Keratinocyte (primary cell): ENCODE data around the gene TXNDC8. TPM values are rescaled to one million over a fixed set of nuclear protein-coding genes. Genes with fewer than 3 reads are reported as not detected.

ENCODE experiments used
- DNase-seq: peaks from one replicate; pipeline ENCODE4 v3.0.0-alpha.2; 2011; ENCODE audit warnings: low read depth, missing footprints, low spot score
- FAIRE-seq: peaks from 2 replicates; lab custom pipeline; 2011; peaks lifted over from hg19 to GRCh38; lab: Jason Lieb, UNC
- H2AFZ ChIP-seq: 2 replicates; pipeline ENCODE4 v1.6.0; 2012; ENCODE audit warnings: low read length, control low read depth, inconsistent platforms; ENCODE audit not compliant: control insufficient read depth
- H3K27ac ChIP-seq: 2 replicates; pipeline ENCODE4 v1.5.1; 2011; ENCODE audit warnings: low read length; ENCODE audit not compliant: control insufficient read depth, insufficient read depth
- H3K27me3 ChIP-seq: 3 replicates; pipeline ENCODE4 v1.6.0; 2011; ENCODE audit warnings: low read length; ENCODE audit not compliant: control insufficient read depth, insufficient read depth; ENCODE audit errors: extremely low read depth
- H3K36me3 ChIP-seq, 2 experiments: 2 replicates in 1 of 2; 3 replicates in 1 of 2; pipeline ENCODE4 v1.5.1; 2011; ENCODE audit warnings: low read length in 2 of 2, mild to moderate bottlenecking in 1 of 2; ENCODE audit not compliant: control insufficient read depth in 2 of 2, insufficient read depth in 2 of 2; ENCODE audit errors: extremely low read depth in 1 of 2
- H3K4me1 ChIP-seq: 3 replicates; pipeline ENCODE4 v1.5.1; 2011; ENCODE audit warnings: low read length; ENCODE audit not compliant: control insufficient read depth, insufficient read depth; ENCODE audit errors: extremely low read depth
- H3K4me2 ChIP-seq: 3 replicates; pipeline ENCODE4 v1.6.0; 2011; ENCODE audit warnings: low read depth, low read length; ENCODE audit not compliant: control insufficient read depth, insufficient read depth; ENCODE audit errors: extremely low read depth
- H3K4me3 ChIP-seq, 3 experiments: fragments of 200-600 bp in 1 of 3; sonication (generic) in 1 of 3; 2 replicates in 2 of 3; 3 replicates in 1 of 3; pipeline ENCODE4 v1.5.1; 2011 to 2016; ENCODE audit warnings: low read length in 3 of 3, mild to moderate bottlenecking in 3 of 3, control low read depth in 2 of 3, inconsistent platforms in 1 of 3, low read depth in 1 of 3, mixed read lengths in 1 of 3, mixed run types in 1 of 3, moderate library complexity in 1 of 3; ENCODE audit not compliant: control insufficient read depth in 2 of 3, insufficient read depth in 2 of 3; ENCODE audit errors: extremely low read depth in 1 of 3
- H3K79me2 ChIP-seq: 2 replicates; pipeline ENCODE4 v1.6.0; 2012; ENCODE audit warnings: low read length; ENCODE audit not compliant: control insufficient read depth, insufficient read depth
- H3K9ac ChIP-seq: 3 replicates; pipeline ENCODE4 v1.6.0; 2011; ENCODE audit warnings: low read length; ENCODE audit not compliant: control insufficient read depth, insufficient read depth; ENCODE audit errors: extremely low read depth
- H3K9me1 ChIP-seq: 3 replicates; pipeline ENCODE4 v1.6.0; 2011; ENCODE audit warnings: low read length; ENCODE audit not compliant: control insufficient read depth, insufficient read depth; ENCODE audit errors: extremely low read depth
- H3K9me3 ChIP-seq: 2 replicates; pipeline ENCODE4 v1.5.1; 2012; ENCODE audit warnings: low read depth, low read length; ENCODE audit not compliant: control insufficient read depth
- H4K20me1 ChIP-seq: 3 replicates; pipeline ENCODE4 v1.6.0; 2011; ENCODE audit warnings: low read length; ENCODE audit not compliant: control insufficient read depth, insufficient read depth; ENCODE audit errors: extremely low read depth
- EZH2 ChIP-seq: IDR thresholded peaks from one replicate; pipeline ENCODE4 v1.6.1; 2012; ENCODE audit warnings: inconsistent platforms, mild to moderate bottlenecking, low read length, moderate library complexity
- dilution Hi-C: fragments of 300-500 bp; cut with MboI; formaldehyde crosslinking; loops from one replicate; pipeline ENCODE4 v1.7.0; 2020; ENCODE audit warnings: low sequenced_read_pairs; ENCODE audit not compliant: extremely low pct_ligation_motif_present
- polyA plus RNA-seq, 5 experiments: library from polyadenylated mRNA; depleted of rRNA in 3 of 5; stranded (reverse) in 3 of 5; stranded (forward) in 1 of 5; unstranded in 1 of 5; fragments of >200 nt; gene quantifications; 1 replicate in 1 of 5; 2 replicates in 3 of 5; 3 replicates in 1 of 5; pipeline versions ENCODE4 v1.2.1 to v1.2.3, GENCODE V29; 2011 to 2012; ENCODE audit warnings: missing spikeins in 2 of 5, low read depth in 1 of 5, low replicate concordance in 1 of 5
- TF ChIP-seq, protein P1 (sequence below), 3 experiments: IDR thresholded peaks in 1 of 3; conservative IDR thresholded peaks in 1 of 3; optimal IDR thresholded peaks in 1 of 3; 2 replicates in 2 of 3; 3 replicates in 1 of 3; pipeline versions ENCODE3 to v1.5.1; 2011; ENCODE audit warnings: low read length in 3 of 3, mild to moderate bottlenecking in 3 of 3, moderate library complexity in 2 of 3, control low read depth in 1 of 3, inconsistent platforms in 1 of 3; ENCODE audit not compliant: insufficient read depth in 2 of 3; ENCODE audit errors: extremely low read depth in 1 of 3

The TXNDC8 gene
- polyA plus RNA-seq, 1 donor (not counting 4 experiments of a cell fraction or from before 2014, with no cell fraction given): not detected

- Histone ChIP-seq H3K79me2 (no peaks in the 10 kb centered on the region), H3K27ac (no peak overlapping the region), H3K9me3 (no peaks in the 10 kb centered on the region), H3K4me3 (no peak overlapping the region), H3K4me1 (peaks cover 16% of the 10 kb centered on the region), H3K9me1 (no peaks in the 10 kb centered on the region), H2AFZ (no peak overlapping the region), H3K4me2 (no peak overlapping the region), H3K36me3 (no peaks in the 10 kb centered on the region), H4K20me1 (no peaks in the 10 kb centered on the region), H3K27me3 (no peaks in the 10 kb centered on the region), H3K9ac (no peak overlapping the region)
- FAIRE-seq (no peak), DNase-seq (no peak)
- dilution Hi-C loops: no loop called here
- TF ChIP-seq, protein P1, sequence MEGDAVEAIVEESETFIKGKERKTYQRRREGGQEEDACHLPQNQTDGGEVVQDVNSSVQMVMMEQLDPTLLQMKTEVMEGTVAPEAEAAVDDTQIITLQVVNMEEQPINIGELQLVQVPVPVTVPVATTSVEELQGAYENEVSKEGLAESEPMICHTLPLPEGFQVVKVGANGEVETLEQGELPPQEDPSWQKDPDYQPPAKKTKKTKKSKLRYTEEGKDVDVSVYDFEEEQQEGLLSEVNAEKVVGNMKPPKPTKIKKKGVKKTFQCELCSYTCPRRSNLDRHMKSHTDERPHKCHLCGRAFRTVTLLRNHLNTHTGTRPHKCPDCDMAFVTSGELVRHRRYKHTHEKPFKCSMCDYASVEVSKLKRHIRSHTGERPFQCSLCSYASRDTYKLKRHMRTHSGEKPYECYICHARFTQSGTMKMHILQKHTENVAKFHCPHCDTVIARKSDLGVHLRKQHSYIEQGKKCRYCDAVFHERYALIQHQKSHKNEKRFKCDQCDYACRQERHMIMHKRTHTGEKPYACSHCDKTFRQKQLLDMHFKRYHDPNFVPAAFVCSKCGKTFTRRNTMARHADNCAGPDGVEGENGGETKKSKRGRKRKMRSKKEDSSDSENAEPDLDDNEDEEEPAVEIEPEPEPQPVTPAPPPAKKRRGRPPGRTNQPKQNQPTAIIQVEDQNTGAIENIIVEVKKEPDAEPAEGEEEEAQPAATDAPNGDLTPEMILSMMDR (optimal IDR thresholded peaks at IDR 0.05 in 1 of 3, IDR thresholded peaks at IDR 0.05 in 1 of 3, conservative IDR thresholded peaks at IDR 0.05 in 1 of 3; ENCODE audit: extremely low read depth in 1 of 3, insufficient read depth in 2 of 3, low read length in 3 of 3): no peak
- TF ChIP-seq EZH2: no peak
Measured at GRCh38 chr9:110291921-110292557, 45.6 kb downstream of the TXNDC8 start.

- H3K9me1 ChIP-seq: no peaks in the 10 kb centered on the region
- dilution Hi-C loops: no loop called here
- TF ChIP-seq, protein P1 (optimal IDR thresholded peaks at IDR 0.05 in 1 of 3, IDR thresholded peaks at IDR 0.05 in 1 of 3, conservative IDR thresholded peaks at IDR 0.05 in 1 of 3; ENCODE audit: extremely low read depth in 1 of 3, insufficient read depth in 2 of 3, low read length in 3 of 3): no peak
Measured at GRCh38 chr9:110290001-110290400, 47.7 kb downstream of the TXNDC8 start.

More at GRCh38 chr9:110290001-110290400, 47.7 kb downstream of the TXNDC8 start:
- DNase-seq: no peak
- Histone ChIP-seq H3K27ac (no peak overlapping the region), H3K4me2 (no peak overlapping the region), H3K4me3 (no peak overlapping the region), H3K27me3 (no peaks in the 10 kb centered on the region), H3K9me3 (no peaks in the 10 kb centered on the region), H4K20me1 (no peaks in the 10 kb centered on the region), H3K79me2 (no peaks in the 10 kb centered on the region), H3K36me3 (no peaks in the 10 kb centered on the region), H3K4me1 (peaks cover 22% of the 10 kb centered on the region), H3K9ac (no peak overlapping the region), H2AFZ (no peak overlapping the region)
- no peak for FAIRE-seq
